H9 (cell line): ENCODE results near the gene XRRA1. TPM values are rescaled to one million over a fixed set of nuclear protein-coding genes. Genes with fewer than 3 reads are reported as not detected.
A peak's percentile ranks its signal among the peaks of the same experiment; 100 is the strongest.

ENCODE experiments used
- DNase-seq: peaks from one replicate; pipeline ENCODE4 v3.0.0-alpha.2; 2017
- H2AFZ ChIP-seq: one replicate; pipeline ENCODE4 v1.6.1; 2013; ENCODE audit warnings: mild to moderate bottlenecking, low read length, control low read depth, moderate library complexity
- H2AK5ac ChIP-seq: 2 replicates; pipeline ENCODE4 v1.6.1; 2013; ENCODE audit warnings: low read length, control low read depth, mixed read lengths; ENCODE audit not compliant: insufficient read length
- H2BK120ac ChIP-seq: one replicate; pipeline ENCODE4 v1.6.1; 2013; ENCODE audit warnings: low read depth, mild to moderate bottlenecking, low read length, control low read depth, inconsistent platforms; ENCODE audit not compliant: poor library complexity, severe bottlenecking
- H2BK12ac ChIP-seq: 2 replicates; pipeline ENCODE4 v1.6.1; 2013; ENCODE audit warnings: low read length, control low read depth, mixed read lengths, low read depth; ENCODE audit not compliant: insufficient read length
- H2BK15ac ChIP-seq: 2 replicates; pipeline ENCODE4 v1.6.1; 2013; ENCODE audit warnings: low read depth, low read length, control low read depth
- H2BK20ac ChIP-seq: one replicate; pipeline ENCODE4 v1.6.1; 2013; ENCODE audit warnings: low read depth, mild to moderate bottlenecking, low read length, control low read depth, inconsistent platforms; ENCODE audit not compliant: poor library complexity, severe bottlenecking
- H2BK5ac ChIP-seq: 2 replicates; pipeline ENCODE4 v1.6.1; 2013; ENCODE audit warnings: low read length, control low read depth, mixed read lengths; ENCODE audit not compliant: insufficient read length
- H3K14ac ChIP-seq: 2 replicates; pipeline ENCODE4 v1.6.1; 2013; ENCODE audit warnings: low read length, control low read depth; ENCODE audit not compliant: insufficient read depth
- H3K18ac ChIP-seq: 2 replicates; pipeline ENCODE4 v1.6.1; 2013; ENCODE audit warnings: low read depth, mild to moderate bottlenecking, mixed read lengths, low read length, control low read depth; ENCODE audit not compliant: insufficient read length
- H3K23ac ChIP-seq: 2 replicates; pipeline ENCODE4 v1.6.1; 2013; ENCODE audit warnings: low read length, control low read depth, mixed read lengths, low read depth; ENCODE audit not compliant: insufficient read length
- H3K23me2 ChIP-seq: 2 replicates; pipeline ENCODE4 v1.6.1; 2013; ENCODE audit warnings: low read depth, mild to moderate bottlenecking, mixed read lengths, low read length, control low read depth; ENCODE audit not compliant: insufficient read length, poor library complexity, severe bottlenecking
- H3K27ac ChIP-seq: 2 replicates; pipeline ENCODE4 v1.5.1; 2013; ENCODE audit warnings: low read length, control low read depth, mixed read lengths, low read depth; ENCODE audit not compliant: insufficient read length
- H3K27me3 ChIP-seq: 2 replicates; pipeline ENCODE4 v1.6.1; 2013; ENCODE audit warnings: low read length, control low read depth, inconsistent platforms; ENCODE audit not compliant: insufficient read depth
- H3K4ac ChIP-seq: 2 replicates; pipeline ENCODE4 v1.6.1; 2013; ENCODE audit warnings: low read depth, mild to moderate bottlenecking, control low read depth, inconsistent platforms, low read length, moderate library complexity
- H3K4me1 ChIP-seq: 2 replicates; pipeline ENCODE4 v1.6.1; 2013; ENCODE audit warnings: low read length, control low read depth, inconsistent platforms; ENCODE audit not compliant: insufficient read depth
- H3K4me2 ChIP-seq: 2 replicates; pipeline ENCODE4 v1.6.1; 2013; ENCODE audit warnings: low read length, control low read depth, mixed read lengths; ENCODE audit not compliant: insufficient read length, insufficient read depth
- H3K56ac ChIP-seq: 2 replicates; pipeline ENCODE4 v1.6.1; 2013; ENCODE audit warnings: low read depth, mild to moderate bottlenecking, mixed read lengths, low read length, control low read depth; ENCODE audit not compliant: insufficient read length
- H3K79me1 ChIP-seq: 2 replicates; pipeline ENCODE4 v1.6.1; 2013; ENCODE audit warnings: low read depth, mild to moderate bottlenecking, moderate library complexity, low read length, control low read depth, inconsistent platforms; ENCODE audit not compliant: insufficient read depth, poor library complexity, severe bottlenecking
- H3K79me2 ChIP-seq: 2 replicates; pipeline ENCODE4 v1.6.1; 2013; ENCODE audit warnings: low read length, control low read depth, inconsistent platforms; ENCODE audit not compliant: insufficient read depth
- H3K9ac ChIP-seq: 2 replicates; pipeline ENCODE4 v1.6.1; 2013; ENCODE audit warnings: low read length, control low read depth, mixed read lengths; ENCODE audit not compliant: insufficient read length; ENCODE audit errors: extremely low read depth
- H3K9me3 ChIP-seq: one replicate; pipeline ENCODE4 v1.6.1; 2013; ENCODE audit warnings: low read depth, low read length, inconsistent platforms; ENCODE audit not compliant: control insufficient read depth
- H3T11ph ChIP-seq: one replicate; pipeline ENCODE4 v1.6.1; 2013; ENCODE audit warnings: mild to moderate bottlenecking, low read length, control low read depth, inconsistent platforms
- H4K20me1 ChIP-seq: one replicate; pipeline ENCODE4 v1.6.1; 2013; ENCODE audit not compliant: control insufficient read depth, insufficient read length, insufficient read depth
- H4K5ac ChIP-seq: 2 replicates; pipeline ENCODE4 v1.6.1; 2013; ENCODE audit warnings: low read depth, mild to moderate bottlenecking, mixed read lengths, low read length, control low read depth; ENCODE audit not compliant: insufficient read length
- H4K8ac ChIP-seq: replicated peaks from 2 replicates; pipeline ENCODE4 v1.6.1; 2013; ENCODE audit warnings: low read length, control low read depth, mixed read lengths, low read depth; ENCODE audit not compliant: insufficient read length
- H4K91ac ChIP-seq: 2 replicates; pipeline ENCODE4 v1.6.1; 2013; ENCODE audit warnings: low read depth, mild to moderate bottlenecking, moderate library complexity, mixed read lengths, low read length, control low read depth; ENCODE audit not compliant: insufficient read length
- H3K27ac Mint-ChIP-seq, 3 experiments: 2 replicates in 2 of 3; 3 replicates in 1 of 3; pipeline ENCODE4 v1.8.0; 2020 to 2021; ENCODE audit warnings: mixed read lengths in 3 of 3, mild to moderate bottlenecking in 1 of 3, moderate library complexity in 1 of 3
- H3K27me3 Mint-ChIP-seq: 2 replicates; pipeline ENCODE4 v1.8.0; 2021; ENCODE audit warnings: low read depth, mild to moderate bottlenecking, moderate library complexity, mixed read lengths
- H3K36me3 Mint-ChIP-seq, 3 experiments: 2 replicates in 2 of 3; 3 replicates in 1 of 3; pipeline ENCODE4 v1.8.0; 2020 to 2021; ENCODE audit warnings: low read depth in 3 of 3, mixed read lengths in 3 of 3; ENCODE audit not compliant: insufficient read depth in 1 of 3
- H3K4me1 Mint-ChIP-seq, 2 experiments: 2 replicates each; pipeline ENCODE4 v1.8.0; 2020; ENCODE audit warnings: mixed read lengths in 2 of 2
- H3K4me3 Mint-ChIP-seq, 2 experiments: 2 replicates in 1 of 2; 3 replicates in 1 of 2; pipeline ENCODE4 v1.8.0; 2020 to 2021; ENCODE audit warnings: mild to moderate bottlenecking in 2 of 2, mixed read lengths in 2 of 2, moderate library complexity in 1 of 2
- H3K9me3 Mint-ChIP-seq, 2 experiments: 2 replicates in 1 of 2; 3 replicates in 1 of 2; pipeline ENCODE4 v1.8.0; 2020; ENCODE audit warnings: mild to moderate bottlenecking in 2 of 2, mixed read lengths in 2 of 2, moderate library complexity in 1 of 2
- WGBS: extraction: QIAGEN DNeasy Blood & Tissue Kit; methylation state at CpG from one replicate; pipeline ENCODE4 v1.1.7; 2013; ENCODE audit warnings: missing lambda C conversion rate, low lambda C conversion rate, mixed read lengths; ENCODE audit not compliant: insufficient read length; ENCODE audit errors: extremely low coverage; 5-methylcytosine and 5-hydroxymethylcytosine counted together
- total RNA-seq: library from RNA; stranded (reverse); gene quantifications from 2 replicates; pipeline ENCODE4 v1.2.1, GENCODE V29; 2021
- TF ChIP-seq, protein P1 (sequence below): fragments of 200-600 bp; sonication (generic); conservative IDR thresholded peaks from 3 replicates; pipeline ENCODE4 v1.8.0; 2021; ENCODE audit warnings: antibody characterized with exemption, mild to moderate bottlenecking

XRRA1 gene
- total RNA-seq, 1 experiment from 2014 or later = 4.5 TPM

DNA sequence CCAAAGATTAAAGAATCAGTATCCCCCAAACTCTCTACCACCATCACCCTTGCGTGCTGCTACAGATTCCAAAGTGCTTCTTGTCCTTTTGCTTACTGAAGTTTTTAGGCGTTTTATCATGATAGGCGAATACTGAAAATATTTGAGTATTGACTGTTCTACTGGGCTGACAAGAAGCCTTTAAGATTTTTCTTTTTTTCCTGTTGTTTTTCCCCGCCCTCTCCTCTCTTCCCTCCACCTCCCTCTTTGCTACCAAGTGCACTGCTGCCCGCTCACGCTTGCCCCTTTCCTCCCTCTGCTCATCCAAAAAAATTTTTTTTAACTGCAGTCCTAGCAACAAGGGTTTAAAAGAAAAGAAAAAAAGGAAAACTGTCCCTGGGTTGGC lies 854 bp upstream of the XRRA1 start:
- no peak for DNase-seq
- no peak overlapping the region for H3K27ac ChIP-seq

More for the DNA sequence above, 854 bp upstream of the XRRA1 start:
- Histone ChIP-seq H3K18ac (no peak overlapping the region), H2BK120ac (no peak overlapping the region), H3K23ac (no peak overlapping the region), H3K27me3 (no peaks in the 10 kb centered on the region), H3K79me2 (peaks cover 21% of the 10 kb centered on the region), H3K4me2 (peak overlapping the region; percentile 94), H3K9ac (peak overlapping the region; percentile 89), H2AK5ac (no peak overlapping the region), H3K23me2 (peaks cover 5% of the 10 kb centered on the region), H4K91ac (no peak overlapping the region), H3K79me1 (peaks cover 8% of the 10 kb centered on the region), H2BK12ac (no peak overlapping the region), H3T11ph (no peak overlapping the region), H4K5ac (peak overlapping the region; percentile 27), H3K4ac (no peak overlapping the region), H3K56ac (no peak overlapping the region), H4K8ac (no peak overlapping the region), H2AFZ (no peak overlapping the region), H2BK20ac (no peak overlapping the region), H2BK15ac (no peak overlapping the region), H3K9me3 (no peaks in the 10 kb centered on the region), H4K20me1 (no peaks in the 10 kb centered on the region), H2BK5ac (no peak overlapping the region), H3K4me1 (no peaks in the 10 kb centered on the region), H3K14ac (peak overlapping the region; percentile 95; the same call in 1 of the 2 replicates)
- TF ChIP-seq, protein P1, sequence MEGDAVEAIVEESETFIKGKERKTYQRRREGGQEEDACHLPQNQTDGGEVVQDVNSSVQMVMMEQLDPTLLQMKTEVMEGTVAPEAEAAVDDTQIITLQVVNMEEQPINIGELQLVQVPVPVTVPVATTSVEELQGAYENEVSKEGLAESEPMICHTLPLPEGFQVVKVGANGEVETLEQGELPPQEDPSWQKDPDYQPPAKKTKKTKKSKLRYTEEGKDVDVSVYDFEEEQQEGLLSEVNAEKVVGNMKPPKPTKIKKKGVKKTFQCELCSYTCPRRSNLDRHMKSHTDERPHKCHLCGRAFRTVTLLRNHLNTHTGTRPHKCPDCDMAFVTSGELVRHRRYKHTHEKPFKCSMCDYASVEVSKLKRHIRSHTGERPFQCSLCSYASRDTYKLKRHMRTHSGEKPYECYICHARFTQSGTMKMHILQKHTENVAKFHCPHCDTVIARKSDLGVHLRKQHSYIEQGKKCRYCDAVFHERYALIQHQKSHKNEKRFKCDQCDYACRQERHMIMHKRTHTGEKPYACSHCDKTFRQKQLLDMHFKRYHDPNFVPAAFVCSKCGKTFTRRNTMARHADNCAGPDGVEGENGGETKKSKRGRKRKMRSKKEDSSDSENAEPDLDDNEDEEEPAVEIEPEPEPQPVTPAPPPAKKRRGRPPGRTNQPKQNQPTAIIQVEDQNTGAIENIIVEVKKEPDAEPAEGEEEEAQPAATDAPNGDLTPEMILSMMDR = no peak
- no peaks in the 10 kb centered on the region for H3K27me3 Mint-ChIP-seq
- peak overlapping the region; percentile 96 to 98 for H3K4me3 Mint-ChIP-seq
- peaks cover 0 to 13% (median 6%) of the 10 kb centered on the region in 3 experiments; a peak in 5 of 7 replicates for H3K36me3 Mint-ChIP-seq
- H3K4me1 Mint-ChIP-seq = peaks cover 15 to 16% of the 10 kb centered on the region in 2 experiments
- WGBS = no CpG with 5 or more reads among the region's 6 CpGs
- peak overlapping the region; percentile 97 to 99 (median 97) for H3K27ac Mint-ChIP-seq
- no peaks in the 10 kb centered on the region; a peak in 1 of 5 replicates for H3K9me3 Mint-ChIP-seq
